OCI-LY3 (cell line): ENCODE data around the gene CLMN.

ENCODE experiments used
- H2AFZ ChIP-seq: fragments of 200-600, 300-600 bp; shearing (Covaris generic); 2 replicates; pipeline ENCODE4 v1.6.0; 2014; ENCODE audit warnings: antibody characterized with exemption, low read depth, low read length
- H3K27ac ChIP-seq: fragments of 200-600, 300-600 bp; sonication (generic); 2 replicates; pipeline ENCODE4 v1.5.1; 2014; ENCODE audit warnings: mild to moderate bottlenecking, low read length, moderate library complexity, mixed read lengths
- H3K27me3 ChIP-seq: fragments of 200-600, 300-600 bp; sonication (generic); 2 replicates; pipeline ENCODE4 v1.6.1; 2014; ENCODE audit warnings: low read depth, low read length, mixed read lengths
- H3K36me3 ChIP-seq: fragments of 200-600, 300-600 bp; sonication (generic); replicated peaks from 2 replicates; pipeline ENCODE3; 2014; ENCODE audit warnings: low read depth, low read length, mixed read lengths
- H3K4me1 ChIP-seq: fragments of 300-600, 200-600 bp; sonication (generic); 2 replicates; pipeline ENCODE4 v1.6.1; 2014; ENCODE audit warnings: low read length, mixed read lengths
- H3K4me2 ChIP-seq: fragments of 200-600, 300-600 bp; sonication (generic); 2 replicates; pipeline ENCODE4 v1.6.1; 2014; ENCODE audit warnings: low read length, mixed read lengths
- H3K4me3 ChIP-seq: fragments of 300-600, 200-600 bp; sonication (generic); 2 replicates; pipeline ENCODE4 v1.5.1; 2014; ENCODE audit warnings: antibody characterized with exemption, mild to moderate bottlenecking, low read length, moderate library complexity
- H3K79me2 ChIP-seq: fragments of 300-600, 200-600 bp; shearing (Covaris generic); 2 replicates; pipeline ENCODE4 v1.6.1; 2014; ENCODE audit warnings: mild to moderate bottlenecking, low read length, mixed read lengths
- H3K9ac ChIP-seq: fragments of 300-600, 200-600 bp; shearing (Covaris generic); 2 replicates; pipeline ENCODE4 v1.6.0; 2014; ENCODE audit warnings: mild to moderate bottlenecking, low read length, moderate library complexity
- H3K9me3 ChIP-seq: fragments of 200-600, 300-600 bp; shearing (Covaris generic); 2 replicates; pipeline ENCODE4 v1.6.1; 2014; ENCODE audit warnings: low read length, mixed read lengths; ENCODE audit not compliant: insufficient read depth
- H4K20me1 ChIP-seq: fragments of 200-600, 300-600 bp; sonication (generic); 2 replicates; pipeline ENCODE4 v1.6.1; 2016; ENCODE audit warnings: low read length, mixed read lengths; ENCODE audit not compliant: insufficient read depth
- EZH2phosphoT487 ChIP-seq: fragments of 200-600 bp; shearing (Covaris generic); IDR thresholded peaks from 2 replicates; pipeline ENCODE4 v1.6.1; 2018; ENCODE audit warnings: antibody characterized with exemption, mixed run types, low read depth
- TF ChIP-seq, protein P1 (sequence below): fragments of 200-600, 300-600 bp; sonication (generic); IDR thresholded peaks from 2 replicates; pipeline ENCODE4 v1.5.1; 2014; ENCODE audit warnings: antibody characterized with exemption, low read length, low read depth

The CLMN gene

DNA sequence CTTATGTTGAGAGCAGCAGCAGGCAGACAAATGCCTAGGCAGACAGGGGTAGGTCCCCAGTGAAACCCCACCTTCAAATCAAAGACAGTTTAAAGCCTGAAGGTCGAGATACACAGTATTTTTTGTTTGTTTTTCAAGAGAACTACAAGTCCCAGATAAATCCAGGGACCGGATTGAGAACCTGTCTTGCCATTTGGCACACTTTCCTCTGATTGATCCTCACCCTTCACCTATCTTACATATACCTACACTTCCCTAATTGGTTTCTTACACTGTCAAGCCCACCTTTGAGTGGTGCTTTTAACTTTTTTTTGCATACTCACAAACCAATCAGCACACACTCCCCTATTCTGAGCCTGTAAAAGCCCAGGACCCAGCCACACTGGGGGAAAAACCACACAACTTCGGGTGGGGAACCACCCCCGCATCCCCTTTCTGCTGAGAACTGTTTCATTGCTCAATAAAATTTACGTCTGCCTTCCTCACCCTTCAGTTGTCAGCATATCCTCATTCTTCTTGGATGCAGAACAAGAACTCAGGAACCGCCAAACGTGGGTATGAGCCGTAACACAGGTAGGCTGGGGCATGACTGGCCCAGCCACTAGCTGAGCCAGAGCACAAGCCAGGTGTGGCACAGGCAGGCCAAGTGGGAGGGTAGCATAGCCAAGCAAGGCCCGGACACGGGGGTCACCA lies 173.5 kb downstream of the CLMN start:
- Histone ChIP-seq H3K4me1 (peaks cover 30% of the 10 kb centered on the region), H3K4me2 (peak overlapping the region; percentile 54), H3K4me3 (peak overlapping the region; percentile 7; the same call in 1 of the 2 replicates), H2AFZ (no peak overlapping the region), H3K9ac (no peak overlapping the region), H3K27me3 (no peaks in the 10 kb centered on the region), H3K9me3 (peaks cover 7% of the 10 kb centered on the region; the same call in 1 of the 2 replicates), H4K20me1 (peaks cover 49% of the 10 kb centered on the region), H3K27ac (peak overlapping the region; percentile 58), H3K79me2 (peaks cover 98% of the 10 kb centered on the region), H3K36me3 (peaks cover 19% of the 10 kb centered on the region)
- no peak for TF ChIP-seq EZH2phosphoT487
- TF ChIP-seq, protein P1, sequence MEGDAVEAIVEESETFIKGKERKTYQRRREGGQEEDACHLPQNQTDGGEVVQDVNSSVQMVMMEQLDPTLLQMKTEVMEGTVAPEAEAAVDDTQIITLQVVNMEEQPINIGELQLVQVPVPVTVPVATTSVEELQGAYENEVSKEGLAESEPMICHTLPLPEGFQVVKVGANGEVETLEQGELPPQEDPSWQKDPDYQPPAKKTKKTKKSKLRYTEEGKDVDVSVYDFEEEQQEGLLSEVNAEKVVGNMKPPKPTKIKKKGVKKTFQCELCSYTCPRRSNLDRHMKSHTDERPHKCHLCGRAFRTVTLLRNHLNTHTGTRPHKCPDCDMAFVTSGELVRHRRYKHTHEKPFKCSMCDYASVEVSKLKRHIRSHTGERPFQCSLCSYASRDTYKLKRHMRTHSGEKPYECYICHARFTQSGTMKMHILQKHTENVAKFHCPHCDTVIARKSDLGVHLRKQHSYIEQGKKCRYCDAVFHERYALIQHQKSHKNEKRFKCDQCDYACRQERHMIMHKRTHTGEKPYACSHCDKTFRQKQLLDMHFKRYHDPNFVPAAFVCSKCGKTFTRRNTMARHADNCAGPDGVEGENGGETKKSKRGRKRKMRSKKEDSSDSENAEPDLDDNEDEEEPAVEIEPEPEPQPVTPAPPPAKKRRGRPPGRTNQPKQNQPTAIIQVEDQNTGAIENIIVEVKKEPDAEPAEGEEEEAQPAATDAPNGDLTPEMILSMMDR: no peak

DNA sequence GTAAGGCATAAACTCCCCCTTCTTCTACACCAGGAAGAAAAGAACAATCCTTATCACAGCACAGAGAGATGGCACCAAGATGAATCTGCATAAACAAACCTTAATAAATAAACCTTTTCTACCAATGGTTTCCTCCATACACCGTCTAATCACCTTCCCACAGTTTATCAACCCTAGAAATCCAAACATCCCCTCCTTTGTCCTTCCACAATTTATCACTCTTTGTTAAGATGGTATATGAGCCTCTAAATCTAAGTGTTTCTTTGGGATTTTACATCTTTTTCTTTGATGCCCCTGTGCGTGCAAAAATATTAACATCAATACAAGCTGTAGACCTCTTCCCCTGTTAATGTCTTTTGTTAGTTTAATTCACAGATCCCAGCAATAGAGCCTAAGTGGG lies 174.9 kb downstream of the CLMN start:
- Histone ChIP-seq H3K27ac (no peak overlapping the region), H3K4me2 (no peak overlapping the region), H3K79me2 (peaks cover 96% of the 10 kb centered on the region), H3K27me3 (no peaks in the 10 kb centered on the region), H4K20me1 (peaks cover 37% of the 10 kb centered on the region), H3K9ac (no peak overlapping the region), H3K4me3 (no peak overlapping the region), H3K4me1 (peaks cover 24% of the 10 kb centered on the region), H2AFZ (no peak overlapping the region), H3K36me3 (peaks cover 19% of the 10 kb centered on the region), H3K9me3 (peaks cover 7% of the 10 kb centered on the region; the same call in 1 of the 2 replicates)
- TF ChIP-seq, protein P1: no peak
- no peak for TF ChIP-seq EZH2phosphoT487

DNA sequence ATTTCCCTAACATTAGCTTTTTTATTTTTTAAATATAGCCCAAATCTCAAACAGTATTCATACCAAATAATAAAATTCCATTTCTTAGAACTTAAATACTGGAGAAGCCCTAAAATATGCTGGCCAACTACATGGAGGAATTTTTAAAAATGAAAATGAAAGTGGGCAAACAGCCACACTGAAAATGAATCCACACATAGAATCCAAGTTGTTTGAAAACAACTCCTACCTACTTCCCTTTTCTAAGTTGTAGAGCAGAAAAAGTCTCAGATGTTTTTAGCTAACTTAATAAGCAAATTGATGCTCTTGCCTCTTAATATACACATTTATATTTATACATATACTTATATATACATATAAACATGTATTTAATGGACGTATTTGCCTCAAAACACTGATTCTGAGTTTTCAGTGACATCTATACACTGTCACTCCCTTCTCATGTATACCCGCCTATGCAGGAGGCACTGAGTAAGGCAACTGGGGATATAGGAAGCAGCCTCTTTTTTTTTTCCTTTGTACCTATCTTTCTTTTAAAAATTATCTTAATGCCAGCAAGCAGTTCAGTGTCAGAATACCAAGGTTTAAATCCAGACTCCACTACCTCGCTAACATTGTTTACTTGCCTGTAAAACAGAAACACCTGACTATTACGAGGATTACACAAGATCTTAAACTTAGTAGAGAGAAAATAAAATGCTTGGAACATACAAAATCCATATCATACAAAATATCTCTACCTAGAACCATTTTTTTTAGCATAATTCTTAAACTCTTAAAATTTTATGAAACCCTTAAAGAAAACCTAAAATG lies 175.7 kb downstream of the CLMN start:
- H3K4me2 ChIP-seq: peak overlapping the region; percentile 31; the same call in 1 of the 2 replicates
- no peak overlapping the region for H3K27ac ChIP-seq
- H3K4me1 ChIP-seq: peaks cover 24% of the 10 kb centered on the region
- no peak overlapping the region for H3K9ac ChIP-seq
- peaks cover 19% of the 10 kb centered on the region for H3K36me3 ChIP-seq
- no peak overlapping the region for H3K4me3 ChIP-seq
- H4K20me1 ChIP-seq: peaks cover 33% of the 10 kb centered on the region
- H2AFZ ChIP-seq: no peak overlapping the region
- no peak for TF ChIP-seq EZH2phosphoT487
- TF ChIP-seq, protein P1: no peak
- no peaks in the 10 kb centered on the region for H3K27me3 ChIP-seq
- peaks cover 95% of the 10 kb centered on the region for H3K79me2 ChIP-seq
- H3K9me3 ChIP-seq: peaks cover 7% of the 10 kb centered on the region; the same call in 1 of the 2 replicates

DNA sequence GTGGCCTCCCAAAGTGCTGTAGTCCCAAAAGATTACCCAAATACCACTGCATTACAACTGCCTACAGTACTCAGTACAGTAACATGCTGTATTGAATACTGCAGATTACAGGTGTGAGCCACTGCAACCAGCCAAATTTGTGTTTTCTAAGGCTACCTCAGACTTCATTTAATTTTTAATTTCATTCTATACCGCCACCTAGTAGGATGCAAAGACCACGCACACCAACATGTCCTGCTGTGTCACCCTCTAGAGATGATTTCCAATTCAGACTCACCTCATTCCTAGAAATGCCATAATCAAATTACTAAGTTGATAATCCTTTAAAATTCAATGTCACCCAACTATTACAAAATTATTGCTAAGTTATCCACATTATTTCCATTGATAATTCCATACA lies 177.5 kb downstream of the CLMN start:
- no peak overlapping the region for H3K4me3 ChIP-seq
- peaks cover 19% of the 10 kb centered on the region for H3K36me3 ChIP-seq
- no peaks in the 10 kb centered on the region for H3K27me3 ChIP-seq
- no peak for TF ChIP-seq EZH2phosphoT487
- TF ChIP-seq, protein P1: 0 out of 2 replicates have a peak, but pooled peaks have one; percentile 4
- H3K79me2 ChIP-seq: peaks cover 87% of the 10 kb centered on the region
- peaks cover 24% of the 10 kb centered on the region for H3K4me1 ChIP-seq
- no peak overlapping the region for H3K4me2 ChIP-seq
- no peak overlapping the region for H2AFZ ChIP-seq
- H3K9ac ChIP-seq: no peak overlapping the region
- H3K9me3 ChIP-seq: peaks cover 7% of the 10 kb centered on the region; the same call in 1 of the 2 replicates
- H4K20me1 ChIP-seq: peaks cover 30% of the 10 kb centered on the region
- H3K27ac ChIP-seq: no peak overlapping the region
